Activated T-cell treated with anti-CD3 and anti-CD28 coated beads, Interleukin-2, amount 50 U/mL, for 72 hours (primary cell): ENCODE measurements around the gene RPA1. TPM values are rescaled to one million over a fixed set of nuclear protein-coding genes. Genes with fewer than 3 reads are reported as not detected.
"Not testable (repeated sequence)": the region's sequence is repeated elsewhere in the genome, so short reads cannot be mapped to it uniquely, and the experiment has no call there.

Experiments used
- ATAC-seq, 2 donors: fragments of 150-1000 bp; cut with Tn5 transposase; replicated peaks in 1 of 2; 2 replicates each; pipeline ENCODE4 v1.10.0; 2021; ENCODE audit warnings: moderate library complexity in 2 of 2, mild to moderate bottlenecking in 1 of 2
- DNase-seq, 2 donors: peaks; one replicate each; pipeline ENCODE4 v3.0.0; 2021 to 2022; ENCODE audit warnings: mixed read lengths in 1 of 2
- H3K27ac Mint-ChIP-seq: one replicate; pipeline ENCODE4 v1.8.0; 2022; ENCODE audit warnings: mild to moderate bottlenecking, moderate library complexity, mixed read lengths
- H3K27me3 Mint-ChIP-seq: one replicate; pipeline ENCODE4 v1.8.0; 2022; ENCODE audit warnings: low read depth, mixed read lengths
- H3K36me3 Mint-ChIP-seq, 2 donors: one replicate each; pipeline ENCODE4 v1.8.0; 2022; ENCODE audit warnings: mixed read lengths in 2 of 2, mild to moderate bottlenecking in 1 of 2; ENCODE audit not compliant: insufficient read depth in 2 of 2
- H3K4me1 Mint-ChIP-seq: one replicate; pipeline ENCODE4 v1.8.0; 2022; ENCODE audit warnings: low read depth, mixed read lengths
- H3K4me3 Mint-ChIP-seq, 2 donors: one replicate each; pipeline ENCODE4 v1.8.0; 2022; ENCODE audit warnings: mild to moderate bottlenecking in 2 of 2, mixed read lengths in 2 of 2, moderate library complexity in 2 of 2
- H3K9me3 Mint-ChIP-seq, 2 donors: one replicate each; pipeline ENCODE4 v1.8.0; 2022; ENCODE audit warnings: mixed read lengths in 2 of 2
- total RNA-seq, 2 donors: library from RNA; stranded (reverse); gene quantifications; one replicate each; pipeline ENCODE4 v1.2.3, GENCODE V29; 2022

The RPA1 gene
- total RNA-seq, 2 donors from 2014 or later, result 178 to 211 TPM

GRCh38 chr17:1797846-1798245, 32.0 kb upstream of the RPA1 start:
- H3K27ac Mint-ChIP-seq, H3K4me1 Mint-ChIP-seq, H3K4me3 Mint-ChIP-seq, DNase-seq, H3K27me3 Mint-ChIP-seq, H3K36me3 Mint-ChIP-seq, H3K9me3 Mint-ChIP-seq, ATAC-seq: not testable (repeated sequence)

DNA sequence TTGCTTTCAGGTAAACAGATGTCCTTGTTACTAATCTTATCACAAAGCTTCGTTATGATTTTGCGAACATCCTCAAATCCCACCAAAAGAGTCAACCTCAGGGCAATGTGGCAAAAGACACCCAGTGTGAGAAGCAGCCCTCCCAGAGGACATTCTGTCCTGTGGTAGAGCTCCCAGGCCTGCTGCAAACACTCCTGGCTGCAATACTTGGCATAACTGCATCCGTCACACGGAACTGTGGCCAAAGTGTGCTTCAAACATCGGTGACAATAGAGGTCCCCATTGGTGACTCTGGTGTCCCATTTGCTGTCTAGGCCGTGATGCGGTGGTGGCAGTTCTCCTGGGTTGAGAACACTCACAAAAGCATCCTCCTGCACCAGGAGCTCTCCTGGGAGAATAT, 29.6 kb upstream of the RPA1 start:
- ATAC-seq, result no peak

GRCh38 chr17:1800712-1801111, 29.1 kb upstream of the RPA1 start:
- H3K9me3 Mint-ChIP-seq, result no peaks in the 10 kb centered on the region
- DNase-seq (no peak), ATAC-seq (no peak)
- no peak overlapping the region for H3K27ac Mint-ChIP-seq
- H3K27me3 Mint-ChIP-seq, result no peaks in the 10 kb centered on the region
- H3K4me3 Mint-ChIP-seq, result no peak overlapping the region
- no peaks in the 10 kb centered on the region for H3K4me1 Mint-ChIP-seq
- H3K36me3 Mint-ChIP-seq, result peaks cover 1 to 11% of the 10 kb centered on the region in 2 donors

More for the DNA sequence above, 29.6 kb upstream of the RPA1 start:
- no peak overlapping the region for H3K27ac Mint-ChIP-seq
- peaks cover 1 to 11% of the 10 kb centered on the region in 2 donors for H3K36me3 Mint-ChIP-seq
- H3K27me3 Mint-ChIP-seq, result no peaks in the 10 kb centered on the region
- DNase-seq, result no peak
- no peaks in the 10 kb centered on the region for H3K4me1 Mint-ChIP-seq
- no peaks in the 10 kb centered on the region for H3K9me3 Mint-ChIP-seq
- no peak overlapping the region for H3K4me3 Mint-ChIP-seq

GRCh38 chr17:1802429-1802828, 27.4 kb upstream of the RPA1 start:
- H3K4me3 Mint-ChIP-seq, result no peak overlapping the region
- no peaks in the 10 kb centered on the region for H3K4me1 Mint-ChIP-seq
- H3K27me3 Mint-ChIP-seq, result no peaks in the 10 kb centered on the region
- no peak overlapping the region for H3K27ac Mint-ChIP-seq
- no peaks in the 10 kb centered on the region for H3K9me3 Mint-ChIP-seq
- ATAC-seq (no peak), DNase-seq (no peak)
- H3K36me3 Mint-ChIP-seq, result peaks cover under 1 to 9% of the 10 kb centered on the region in 2 donors

DNA sequence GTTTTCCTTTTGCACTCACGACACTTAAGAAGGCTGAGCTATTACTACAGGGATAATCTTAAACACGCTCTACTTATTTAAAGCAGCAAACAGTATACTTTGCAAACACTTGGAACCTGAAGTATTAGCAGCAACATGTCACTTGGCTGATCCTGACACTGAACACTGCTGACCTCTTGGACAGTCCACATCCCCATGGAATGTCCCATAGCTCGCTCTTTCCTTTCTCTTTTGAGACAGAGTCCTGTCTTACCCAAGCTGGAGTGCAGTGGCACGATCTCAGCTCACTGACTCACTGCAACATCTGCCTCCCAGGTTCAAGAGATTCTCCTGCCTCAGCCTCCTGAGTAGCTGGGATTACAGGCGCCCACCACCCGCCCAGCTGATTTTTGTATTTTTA, 26.5 kb upstream of the RPA1 start:
- Mint-ChIP-seq H3K27ac (no peak overlapping the region), H3K27me3 (no peaks in the 10 kb centered on the region), H3K4me1 (no peaks in the 10 kb centered on the region), H3K4me3 (no peak overlapping the region), H3K36me3 (peaks cover 0 to 8% of the 10 kb centered on the region in 2 donors), H3K9me3 (no peaks in the 10 kb centered on the region)
- ATAC-seq, result no peak
- no peak for DNase-seq

GRCh38 chr17:1807890-1808289, 21.9 kb upstream of the RPA1 start:
- no peak for ATAC-seq

GRCh38 chr17:1808644-1809043, 21.2 kb upstream of the RPA1 start:
- no peak overlapping the region for H3K4me3 Mint-ChIP-seq
- H3K4me1 Mint-ChIP-seq, result no peaks in the 10 kb centered on the region
- ATAC-seq, result no peak
- no peaks in the 10 kb centered on the region for H3K9me3 Mint-ChIP-seq
- H3K27ac Mint-ChIP-seq, result no peak overlapping the region
- peaks cover 0 to 5% of the 10 kb centered on the region in 2 donors for H3K36me3 Mint-ChIP-seq
- no peaks in the 10 kb centered on the region for H3K27me3 Mint-ChIP-seq
- DNase-seq, result no peak

More at GRCh38 chr17:1807890-1808289, 21.9 kb upstream of the RPA1 start:
- no peak for DNase-seq
- Mint-ChIP-seq H3K4me1 (no peaks in the 10 kb centered on the region), H3K4me3 (no peak overlapping the region), H3K36me3 (peaks cover 0 to 5% of the 10 kb centered on the region in 2 donors), H3K27ac (no peak overlapping the region), H3K9me3 (no peaks in the 10 kb centered on the region), H3K27me3 (no peaks in the 10 kb centered on the region)

DNA sequence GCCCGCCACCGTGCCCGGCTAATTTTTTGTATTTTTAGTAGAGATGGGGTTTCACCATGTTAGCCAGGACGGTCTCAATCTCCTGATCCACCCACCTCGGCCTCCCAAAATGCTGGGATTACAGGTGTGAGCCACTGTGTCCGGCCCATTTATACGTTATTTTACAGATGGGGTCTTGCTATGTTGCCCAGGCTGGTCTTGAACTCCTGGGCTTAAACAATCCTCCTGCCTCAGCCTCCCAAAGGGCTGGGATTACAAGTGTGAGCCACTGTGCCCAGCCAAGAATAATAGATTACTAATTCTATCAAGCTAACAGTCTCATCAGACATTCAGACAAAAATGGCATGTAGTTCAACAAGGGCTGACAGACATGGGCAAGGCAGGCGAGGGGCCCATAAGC, 20.0 kb upstream of the RPA1 start:
- H3K36me3 Mint-ChIP-seq, ATAC-seq, H3K27ac Mint-ChIP-seq, DNase-seq, H3K27me3 Mint-ChIP-seq, H3K4me3 Mint-ChIP-seq, H3K9me3 Mint-ChIP-seq, H3K4me1 Mint-ChIP-seq: not testable (repeated sequence)

- no peak for ATAC-seq
- H3K4me3 Mint-ChIP-seq, result no peak overlapping the region
- DNase-seq, result no peak
- H3K9me3 Mint-ChIP-seq, result no peaks in the 10 kb centered on the region
- no peaks in the 10 kb centered on the region for H3K4me1 Mint-ChIP-seq
- no peak overlapping the region for H3K27ac Mint-ChIP-seq
- no peaks in the 10 kb centered on the region for H3K27me3 Mint-ChIP-seq
- no peaks in the 10 kb centered on the region for H3K36me3 Mint-ChIP-seq
Observed at GRCh38 chr17:1810450-1811103, 19.2 kb upstream of the RPA1 start.

DNA sequence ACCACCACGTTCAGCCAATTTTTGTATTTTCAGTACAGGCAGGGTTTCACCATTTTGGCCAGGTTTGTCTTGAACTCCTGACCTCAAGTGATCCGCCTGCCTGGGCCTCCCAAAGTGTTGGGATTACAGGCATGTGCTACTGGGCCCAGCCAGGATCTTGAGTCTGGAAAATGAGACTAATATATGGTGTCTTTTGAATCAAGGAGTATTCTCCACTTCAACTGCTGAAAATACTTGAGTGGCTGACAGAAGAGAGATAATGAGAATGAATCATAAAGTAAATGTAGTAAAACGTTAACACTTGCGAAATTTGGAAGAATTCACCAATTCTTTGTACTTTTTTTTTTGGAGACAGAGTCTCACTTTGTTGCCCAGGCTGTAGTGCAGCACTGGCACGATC, 16.7 kb upstream of the RPA1 start:
- no peak for ATAC-seq

DNA sequence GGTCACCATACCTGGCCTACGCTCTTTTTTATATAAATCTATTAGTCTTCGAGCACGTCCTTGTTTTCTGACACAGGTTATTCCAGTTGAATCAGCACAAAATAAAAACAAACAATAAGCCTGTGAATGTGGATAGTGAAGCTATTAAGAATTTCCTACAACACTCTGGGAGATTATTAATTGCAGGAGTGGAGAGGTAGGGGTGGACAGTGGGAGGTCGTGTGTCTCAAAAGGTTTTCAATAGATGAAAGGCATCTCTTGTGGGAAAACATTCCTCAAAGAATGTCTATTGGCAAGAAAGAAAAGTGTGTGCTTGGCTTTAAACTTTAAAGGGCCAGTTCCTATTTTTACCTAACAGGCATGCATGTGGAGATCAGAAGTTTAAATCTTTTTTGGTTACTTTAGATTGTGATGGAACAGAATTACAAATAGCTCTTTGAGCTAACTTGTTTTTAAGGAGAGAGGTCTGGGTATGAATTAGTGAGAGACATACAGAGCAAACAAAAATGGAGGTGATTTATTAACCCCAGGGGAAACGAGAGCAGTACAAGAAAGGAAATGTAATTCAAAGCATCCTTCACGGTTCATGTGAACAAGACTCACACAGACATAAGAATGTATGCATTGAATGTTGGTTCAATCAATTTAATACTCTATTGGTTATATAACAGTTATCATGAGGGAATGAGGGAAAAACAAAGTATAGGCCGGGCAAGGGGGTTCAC, 9.1 kb upstream of the RPA1 start:
- no peak overlapping the region for H3K4me3 Mint-ChIP-seq
- no peak for DNase-seq
- no peak overlapping the region for H3K27ac Mint-ChIP-seq
- H3K9me3 Mint-ChIP-seq, result no peaks in the 10 kb centered on the region
- no peaks in the 10 kb centered on the region for H3K27me3 Mint-ChIP-seq
- H3K4me1 Mint-ChIP-seq, result peaks cover 23% of the 10 kb centered on the region
- no peak for ATAC-seq
- H3K36me3 Mint-ChIP-seq, result peaks cover 1 to 16% of the 10 kb centered on the region in 2 donors

More for the DNA sequence above, 16.7 kb upstream of the RPA1 start:
- H3K27me3 Mint-ChIP-seq, result no peaks in the 10 kb centered on the region
- H3K4me3 Mint-ChIP-seq, result no peak overlapping the region
- H3K27ac Mint-ChIP-seq, result no peak overlapping the region
- H3K4me1 Mint-ChIP-seq, result peaks cover 5% of the 10 kb centered on the region
- no peaks in the 10 kb centered on the region for H3K9me3 Mint-ChIP-seq
- H3K36me3 Mint-ChIP-seq, result peaks cover 0 to 1% of the 10 kb centered on the region in 2 donors
- no peak for DNase-seq

GRCh38 chr17:1829216-1829591, 601 bp upstream of the RPA1 start:
- H3K4me1 Mint-ChIP-seq, result peaks cover 76% of the 10 kb centered on the region
- peak overlapping the region; percentile 74 for H3K27ac Mint-ChIP-seq
- no peaks in the 10 kb centered on the region for H3K9me3 Mint-ChIP-seq
- no peak for DNase-seq
- peaks cover 13 to 31% of the 10 kb centered on the region in 2 donors for H3K36me3 Mint-ChIP-seq
- no peaks in the 10 kb centered on the region for H3K27me3 Mint-ChIP-seq
- H3K4me3 Mint-ChIP-seq, result peak overlapping the region; percentile 91 to 97
- no peak for ATAC-seq

DNA sequence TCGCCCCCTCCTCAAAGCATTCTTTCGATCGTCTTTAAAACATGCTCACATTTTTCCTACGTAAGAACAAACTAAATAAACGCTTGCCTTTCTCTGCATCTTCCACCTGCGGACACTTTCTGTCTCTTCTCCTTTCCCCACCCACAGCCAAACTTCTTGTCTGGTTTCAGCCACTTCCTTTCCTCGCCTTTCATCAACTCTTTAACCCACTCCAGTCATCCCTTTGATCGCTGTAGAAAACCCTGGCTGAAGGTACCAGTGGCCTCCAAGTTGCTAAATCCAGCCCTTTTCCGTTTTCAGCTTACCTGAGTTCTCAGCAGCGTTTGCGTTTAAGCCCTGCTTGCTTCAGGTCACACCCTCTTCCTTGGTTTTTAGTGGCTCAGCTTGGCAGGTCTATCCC, 483 bp downstream of the RPA1 start:
- peaks cover 80% of the 10 kb centered on the region for H3K4me1 Mint-ChIP-seq
- peaks cover 12 to 26% of the 10 kb centered on the region in 2 donors for H3K36me3 Mint-ChIP-seq

More for the DNA sequence above, 483 bp downstream of the RPA1 start:
- DNase-seq (peak; percentile 33 to 37), ATAC-seq (peak; percentile 8 to 28)
- H3K27ac Mint-ChIP-seq, result peak overlapping the region; percentile 97
- no peaks in the 10 kb centered on the region for H3K9me3 Mint-ChIP-seq
- H3K27me3 Mint-ChIP-seq, result no peaks in the 10 kb centered on the region
- peak overlapping the region; percentile 91 to 97 for H3K4me3 Mint-ChIP-seq
